Lung (tissue), 12 donors: ENCODE results near the gene LZTR1. TPM values are rescaled to one million over a fixed set of nuclear protein-coding genes. Genes with fewer than 3 reads are reported as not detected.
"Not testable (repeated sequence)": the region's sequence is repeated elsewhere in the genome, so short reads cannot be mapped to it uniquely, and the experiment has no call there.

ENCODE experiments used
- ATAC-seq: fragments of 200-7000 bp; cut with Tn5 transposase; one replicate; pipeline ENCODE4 v1.9.1; 2020; ENCODE audit warnings: moderate number of reproducible peaks; ENCODE audit not compliant: insufficient read depth, low FRiP score
- DNase-seq, 3 donors: peaks; one replicate each; pipeline ENCODE4 v3.0.0-alpha.2; 2013 to 2017
- H3K27ac ChIP-seq, 2 donors: one replicate each; pipeline ENCODE4 v1.5.1; 2013; ENCODE audit warnings: mild to moderate bottlenecking in 2 of 2, moderate library complexity in 2 of 2, control low read depth in 1 of 2, inconsistent platforms in 1 of 2, low read depth in 1 of 2, low read length in 1 of 2
- H3K27me3 ChIP-seq, 3 donors: one replicate each; pipeline ENCODE4 v1.5.1; 2013; ENCODE audit warnings: low read length in 2 of 3; ENCODE audit not compliant: control insufficient read depth in 3 of 3, insufficient read depth in 3 of 3
- H3K36me3 ChIP-seq, 4 donors: one replicate each; pipeline ENCODE4 v1.5.1; 2013; ENCODE audit warnings: low read length in 4 of 4, mild to moderate bottlenecking in 1 of 4, moderate library complexity in 1 of 4; ENCODE audit not compliant: control insufficient read depth in 4 of 4, insufficient read depth in 4 of 4
- H3K4me1 ChIP-seq, 5 donors: one replicate each; pipeline ENCODE4 v1.5.1; 2013; ENCODE audit warnings: low read length in 5 of 5, mild to moderate bottlenecking in 2 of 5, moderate library complexity in 1 of 5; ENCODE audit not compliant: control insufficient read depth in 5 of 5, insufficient read depth in 5 of 5
- H3K4me3 ChIP-seq: one replicate; pipeline ENCODE4 v1.5.1; 2013; ENCODE audit warnings: mild to moderate bottlenecking, control low read depth, moderate library complexity
- H3K9ac ChIP-seq, 2 donors: one replicate each; pipeline ENCODE4 v1.5.1; 2013; ENCODE audit warnings: low read length in 2 of 2, control low read depth in 1 of 2; ENCODE audit not compliant: insufficient read depth in 1 of 2
- H3K9me3 ChIP-seq, 4 donors: one replicate each; pipeline ENCODE4 v1.5.1; 2013; ENCODE audit warnings: low read length in 3 of 4, mild to moderate bottlenecking in 1 of 4, moderate library complexity in 1 of 4; ENCODE audit not compliant: control insufficient read depth in 4 of 4, insufficient read depth in 3 of 4
- CTCF ChIP-seq: IDR thresholded peaks from 2 replicates; pipeline ENCODE4 v1.5.1; 2012; ENCODE audit warnings: mild to moderate bottlenecking; ENCODE audit errors: control extremely low read depth, extremely low read depth
- WGBS, 2 donors: extraction: QIAGEN DNeasy Blood & Tissue Kit; methylation state at CpG; one replicate each; pipeline ENCODE4 v1.1.7; 2013; 5-methylcytosine and 5-hydroxymethylcytosine counted together
- polyA plus RNA-seq, 2 donors: library from polyadenylated mRNA; stranded (reverse); fragments of 200-250 nt; gene quantifications; one replicate each; pipeline ENCODE4 v1.2.1, GENCODE V29; 2013
- total RNA-seq, 2 donors: library from RNA; depleted of rRNA in 1 of 2; stranded (reverse); fragments of >200 nt in 1 of 2; gene quantifications; one replicate each; pipeline ENCODE4 v1.2.1, GENCODE V29; 2014 to 2021
- donor health status: control.
- donor health status: control.
- donor health status: Bipolar disorder and iron deficiency.
- donor health status: healthy.
- donor health status: DM: yes; HTN: yes; CAD: no.

The LZTR1 gene
- total and polyA plus RNA-seq, 4 donors: 33.8 to 64.9 (median 44.9) TPM

- DNase-seq (no peak), ATAC-seq (no peak)
- WGBS, 2 donors: 1 to 2% methylated on average over 26 of the region's 26 CpGs
- no peaks in the 10 kb centered on the region for H3K9me3 ChIP-seq
- H3K4me1 ChIP-seq: peaks cover 5 to 30% (median 13%) of the 10 kb centered on the region in 5 donors
- H3K27me3 ChIP-seq: no peaks in the 10 kb centered on the region
- TF ChIP-seq CTCF: no peak
- peak overlapping the region; percentile 65 for H3K4me3 ChIP-seq
- peak overlapping the region; percentile 96 to 99 for H3K27ac ChIP-seq
- peaks cover 0 to 34% (median 2%) of the 10 kb centered on the region in 4 donors for H3K36me3 ChIP-seq
- H3K9ac ChIP-seq: peak overlapping the region; percentile 14 to 44
Observed at GRCh38 chr22:21000987-21001600, 19.0 kb downstream of the LZTR1 start.

GRCh38 chr22:21001601-21002325 is 19.7 kb downstream of the LZTR1 start, which contains the start of gene THAP7:
THAP7 (minus strand) TSS chr22:21002118; CDS start chr22:21001911, 207 bp downstream.
- Histone ChIP-seq H3K9me3 (no peaks in the 10 kb centered on the region), H3K9ac (peak within 1 kb of the TSS; percentile 76 to 81), H3K36me3 (peaks cover 0 to 29% (median 2%) of the 10 kb centered on the region in 4 donors), H3K4me3 (peak within 1 kb of the TSS; percentile 65), H3K4me1 (peaks cover 5 to 30% (median 13%) of the 10 kb centered on the region in 5 donors), H3K27ac (peak within 1 kb of the TSS; percentile 96 to 99), H3K27me3 (no peaks in the 10 kb centered on the region)
- ATAC-seq (peak; percentile 97), DNase-seq (peak; percentile 97 to 98 (median 98))
- WGBS, 2 donors: 0% methylated on average over 83 of the region's 83 CpGs
- no peak for TF ChIP-seq CTCF

GRCh38 chr22:21003782-21004181 is 21.7 kb downstream of the LZTR1 start:
- Histone ChIP-seq H3K9ac (no peak overlapping the region), H3K9me3 (no peaks in the 10 kb centered on the region), H3K4me1 (peaks cover 5 to 30% (median 13%) of the 10 kb centered on the region in 5 donors), H3K36me3 (peaks cover 0 to 16% (median 3%) of the 10 kb centered on the region in 4 donors), H3K27ac (peak overlapping the region in 1 of 2 donors; percentile 3), H3K27me3 (no peaks in the 10 kb centered on the region), H3K4me3 (no peak overlapping the region)
- DNase-seq (no peak), ATAC-seq (no peak)
- 89 to 92% methylated on average over 4 of the region's 4 CpGs for WGBS, 2 donors
- TF ChIP-seq CTCF: no peak

GRCh38 chr22:21009208-21009607 is 27.1 kb downstream of the LZTR1 start:
- ATAC-seq, H3K36me3 ChIP-seq, H3K27me3 ChIP-seq, DNase-seq, H3K9ac ChIP-seq, H3K27ac ChIP-seq, H3K9me3 ChIP-seq, H3K4me3 ChIP-seq: not testable (repeated sequence)
- WGBS, 2 donors: 87 to 92% methylated on average over 13 of the region's 13 CpGs
- peaks cover 0 to 14% (median 0%) of the 10 kb centered on the region in 5 donors for H3K4me1 ChIP-seq
